Endodermal cell (in vitro differentiated cells): Measurements from ENCODE around the gene RCHY1. TPM values are rescaled to one million over a fixed set of nuclear protein-coding genes. Genes with fewer than 3 reads are reported as not detected.

ENCODE experiments used
- DNase-seq: peaks from one replicate; pipeline ENCODE4 v3.0.0-alpha.2; 2017
- H3K27ac ChIP-seq: 2 replicates; pipeline ENCODE4 v1.5.1; 2013; ENCODE audit warnings: mild to moderate bottlenecking, low read depth, low read length, moderate library complexity
- H3K27me3 ChIP-seq: 2 replicates; pipeline ENCODE4 v1.6.1; 2013; ENCODE audit warnings: mild to moderate bottlenecking, low read length, moderate library complexity; ENCODE audit not compliant: insufficient read depth, control insufficient read depth, poor library complexity, severe bottlenecking
- H3K36me3 ChIP-seq: 2 replicates; pipeline ENCODE4 v1.7.0; 2013; ENCODE audit warnings: mild to moderate bottlenecking, low read length, moderate library complexity; ENCODE audit not compliant: control insufficient read depth, insufficient read depth
- H3K4me1 ChIP-seq: one replicate; pipeline ENCODE4 v1.7.0; 2013; ENCODE audit warnings: low read length; ENCODE audit not compliant: control insufficient read depth, insufficient read depth
- H3K4me3 ChIP-seq: 2 replicates; pipeline ENCODE4 v1.5.1; 2013; ENCODE audit warnings: mild to moderate bottlenecking, low read length, moderate library complexity
- H3K9ac ChIP-seq: 2 replicates; pipeline ENCODE4 v1.6.1; 2013; ENCODE audit warnings: mild to moderate bottlenecking, low read length, moderate library complexity; ENCODE audit not compliant: poor library complexity, severe bottlenecking; ENCODE audit errors: extremely low read depth
- H3K9me3 ChIP-seq: 2 replicates; pipeline ENCODE4 v1.6.1; 2013; ENCODE audit warnings: mild to moderate bottlenecking, low read length, moderate library complexity; ENCODE audit not compliant: control insufficient read depth
- H3K27ac Mint-ChIP-seq: 2 replicates; pipeline ENCODE4 v1.8.0; 2020; ENCODE audit warnings: mixed read lengths
- H3K27me3 Mint-ChIP-seq: 2 replicates; pipeline ENCODE4 v1.8.0; 2021; ENCODE audit warnings: mild to moderate bottlenecking, mixed read lengths; ENCODE audit not compliant: insufficient read depth
- H3K36me3 Mint-ChIP-seq: 2 replicates; pipeline ENCODE4 v1.8.0; 2020; ENCODE audit warnings: low read depth, mixed read lengths
- H3K4me1 Mint-ChIP-seq: 2 replicates; pipeline ENCODE4 v1.8.0; 2020; ENCODE audit warnings: mixed read lengths
- H3K4me3 Mint-ChIP-seq: 2 replicates; pipeline ENCODE4 v1.8.0; 2020; ENCODE audit warnings: mild to moderate bottlenecking, moderate library complexity, mixed read lengths
- H3K9me3 Mint-ChIP-seq: 2 replicates; pipeline ENCODE4 v1.8.0; 2020; ENCODE audit warnings: mild to moderate bottlenecking, mixed read lengths
- WGBS, 2 experiments: methylation state at CpG; one replicate each; pipeline versions ENCODE4 v1.1.5 to v1.1.7; 2013; ENCODE audit warnings: missing lambda C conversion rate in 2 of 2, mixed read lengths in 1 of 2; ENCODE audit not compliant: insufficient coverage in 1 of 2, insufficient read length in 1 of 2; 5-methylcytosine and 5-hydroxymethylcytosine counted together
- total RNA-seq, 2 donors: library from RNA; stranded (reverse); fragmentation: NEBNext Ultra II Directional in 1 of 2; extraction: Animal tissue kit (Norgen Biotek cat#: 25700) in 1 of 2; gene quantifications; 2 replicates in 1 of 2; 3 replicates in 1 of 2; pipeline ENCODE4 v1.2.1, GENCODE V29; 2021
- TF ChIP-seq, protein P1 (sequence below): fragments of 200-600 bp; sonication (generic); conservative IDR thresholded peaks from 2 replicates; pipeline ENCODE4 v1.5.0; 2021; ENCODE audit warnings: antibody characterized with exemption, mild to moderate bottlenecking

Gene RCHY1
- total RNA-seq, 2 donors from 2014 or later, result 35.5 to 35.7 TPM

DNA sequence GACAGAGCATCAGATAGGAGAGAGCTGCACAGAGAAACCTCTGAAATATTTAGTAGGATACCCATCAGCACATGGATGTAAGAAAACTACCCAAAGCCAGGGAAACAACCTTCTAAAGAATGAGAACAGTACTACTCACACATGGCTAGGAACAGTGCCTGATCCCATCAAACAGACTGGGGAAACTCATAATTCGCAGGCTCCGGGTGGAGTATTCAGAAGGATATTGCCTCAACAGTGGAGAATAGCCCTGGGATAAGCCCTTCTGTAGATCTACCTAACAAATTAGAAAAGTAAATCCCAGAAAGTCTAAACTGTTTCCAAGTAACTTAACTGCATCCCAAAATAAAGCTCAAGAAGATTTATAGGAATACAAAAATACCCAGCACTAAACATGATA is 17.8 kb downstream of the RCHY1 start:
- H3K9me3 ChIP-seq, result peaks cover 26% of the 10 kb centered on the region
- no peak overlapping the region for H3K9ac ChIP-seq
- Mint-ChIP-seq H3K4me3 (no peak overlapping the region), H3K4me1 (no peaks in the 10 kb centered on the region), H3K27ac (no peak overlapping the region), H3K27me3 (no peaks in the 10 kb centered on the region), H3K9me3 (peaks cover 11% of the 10 kb centered on the region), H3K36me3 (peaks cover 47% of the 10 kb centered on the region)
- WGBS, 2 experiments, result 93% methylated on average over 2 of the region's 2 CpGs; no CpG with 5 or more reads in 1 of the 2 experiments
- peaks cover 60% of the 10 kb centered on the region for H3K36me3 ChIP-seq
- DNase-seq, result no peak
- H3K4me3 ChIP-seq, result no peak overlapping the region
- no peaks in the 10 kb centered on the region for H3K4me1 ChIP-seq
- no peaks in the 10 kb centered on the region for H3K27me3 ChIP-seq
- TF ChIP-seq, protein P1, sequence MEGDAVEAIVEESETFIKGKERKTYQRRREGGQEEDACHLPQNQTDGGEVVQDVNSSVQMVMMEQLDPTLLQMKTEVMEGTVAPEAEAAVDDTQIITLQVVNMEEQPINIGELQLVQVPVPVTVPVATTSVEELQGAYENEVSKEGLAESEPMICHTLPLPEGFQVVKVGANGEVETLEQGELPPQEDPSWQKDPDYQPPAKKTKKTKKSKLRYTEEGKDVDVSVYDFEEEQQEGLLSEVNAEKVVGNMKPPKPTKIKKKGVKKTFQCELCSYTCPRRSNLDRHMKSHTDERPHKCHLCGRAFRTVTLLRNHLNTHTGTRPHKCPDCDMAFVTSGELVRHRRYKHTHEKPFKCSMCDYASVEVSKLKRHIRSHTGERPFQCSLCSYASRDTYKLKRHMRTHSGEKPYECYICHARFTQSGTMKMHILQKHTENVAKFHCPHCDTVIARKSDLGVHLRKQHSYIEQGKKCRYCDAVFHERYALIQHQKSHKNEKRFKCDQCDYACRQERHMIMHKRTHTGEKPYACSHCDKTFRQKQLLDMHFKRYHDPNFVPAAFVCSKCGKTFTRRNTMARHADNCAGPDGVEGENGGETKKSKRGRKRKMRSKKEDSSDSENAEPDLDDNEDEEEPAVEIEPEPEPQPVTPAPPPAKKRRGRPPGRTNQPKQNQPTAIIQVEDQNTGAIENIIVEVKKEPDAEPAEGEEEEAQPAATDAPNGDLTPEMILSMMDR, result no peak
- no peak overlapping the region for H3K27ac ChIP-seq

DNA sequence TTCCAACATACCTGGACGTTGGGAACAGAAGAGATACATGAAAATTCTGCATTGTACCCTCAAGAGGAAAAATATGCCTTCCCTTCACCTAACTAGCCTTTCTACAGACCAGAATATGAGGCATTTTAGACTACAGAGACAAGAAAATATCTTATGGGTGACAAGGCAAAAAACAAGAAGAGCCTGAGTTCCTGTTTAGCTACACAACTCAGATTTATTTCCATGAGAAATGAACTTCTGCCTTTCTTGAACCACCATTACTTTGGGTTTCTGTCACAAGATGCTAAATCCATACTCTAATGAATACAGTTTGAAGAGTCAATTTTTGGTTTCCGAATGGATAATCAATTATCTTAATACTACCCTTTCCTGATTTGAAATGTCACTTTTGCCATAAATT is 18.7 kb downstream of the RCHY1 start:
- H3K36me3 Mint-ChIP-seq, result peaks cover 42% of the 10 kb centered on the region
- Histone ChIP-seq H3K4me3 (no peak overlapping the region), H3K9ac (no peak overlapping the region), H3K4me1 (no peaks in the 10 kb centered on the region), H3K9me3 (peaks cover 24% of the 10 kb centered on the region), H3K27me3 (no peaks in the 10 kb centered on the region), H3K27ac (no peak overlapping the region), H3K36me3 (peaks cover 65% of the 10 kb centered on the region)
- TF ChIP-seq, protein P1, result no peak
- peaks cover 11% of the 10 kb centered on the region for H3K9me3 Mint-ChIP-seq
- H3K27ac Mint-ChIP-seq, result no peak overlapping the region
- H3K4me3 Mint-ChIP-seq, result no peak overlapping the region
- no peaks in the 10 kb centered on the region for H3K27me3 Mint-ChIP-seq
- DNase-seq, result no peak
- 90 to 92% methylated on average over 1 to 2 of the region's 2 CpGs for WGBS, 2 experiments
- H3K4me1 Mint-ChIP-seq, result no peaks in the 10 kb centered on the region

DNA sequence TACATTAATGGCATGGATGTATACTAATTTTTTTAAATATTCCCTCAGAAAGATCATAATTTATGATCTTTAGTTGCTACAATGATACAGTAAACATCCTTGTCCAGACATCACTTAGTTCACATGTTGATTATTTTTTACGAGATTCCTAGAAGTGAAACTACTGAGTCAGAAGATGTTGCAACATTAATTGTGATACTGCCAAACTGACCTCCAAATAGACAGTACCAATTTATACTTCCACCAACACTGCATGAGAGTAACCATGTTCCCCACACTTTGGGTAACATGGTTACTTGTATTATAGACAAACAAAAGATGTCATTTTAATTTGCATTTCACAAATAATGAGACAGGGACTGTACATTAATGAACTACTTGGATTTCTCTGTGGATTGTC is 19.6 kb downstream of the RCHY1 start:
- no peaks in the 10 kb centered on the region for H3K4me1 ChIP-seq
- no peak overlapping the region for H3K27ac ChIP-seq
- H3K9ac ChIP-seq, result no peak overlapping the region
- DNase-seq, result no peak
- TF ChIP-seq, protein P1, result no peak
- peaks cover 37% of the 10 kb centered on the region for H3K36me3 Mint-ChIP-seq
- no peaks in the 10 kb centered on the region for H3K4me1 Mint-ChIP-seq
- no peak overlapping the region for H3K27ac Mint-ChIP-seq
- peaks cover 63% of the 10 kb centered on the region for H3K36me3 ChIP-seq
- peaks cover 15% of the 10 kb centered on the region for H3K9me3 ChIP-seq
- H3K4me3 Mint-ChIP-seq, result no peak overlapping the region
- H3K4me3 ChIP-seq, result no peak overlapping the region
- no peaks in the 10 kb centered on the region for H3K27me3 ChIP-seq
- 89% methylated on average over 1 of the region's 1 CpG; no CpG with 5 or more reads in 1 of the 2 experiments for WGBS, 2 experiments
- peaks cover 11% of the 10 kb centered on the region for H3K9me3 Mint-ChIP-seq
- H3K27me3 Mint-ChIP-seq, result no peaks in the 10 kb centered on the region
